ENCODE results near the gene HEATR5A.
"Not testable (repeated sequence)": the region's sequence is repeated elsewhere in the genome, so short reads cannot be mapped to it uniquely, and the experiment has no call there.

The HEATR5A gene

DNA sequence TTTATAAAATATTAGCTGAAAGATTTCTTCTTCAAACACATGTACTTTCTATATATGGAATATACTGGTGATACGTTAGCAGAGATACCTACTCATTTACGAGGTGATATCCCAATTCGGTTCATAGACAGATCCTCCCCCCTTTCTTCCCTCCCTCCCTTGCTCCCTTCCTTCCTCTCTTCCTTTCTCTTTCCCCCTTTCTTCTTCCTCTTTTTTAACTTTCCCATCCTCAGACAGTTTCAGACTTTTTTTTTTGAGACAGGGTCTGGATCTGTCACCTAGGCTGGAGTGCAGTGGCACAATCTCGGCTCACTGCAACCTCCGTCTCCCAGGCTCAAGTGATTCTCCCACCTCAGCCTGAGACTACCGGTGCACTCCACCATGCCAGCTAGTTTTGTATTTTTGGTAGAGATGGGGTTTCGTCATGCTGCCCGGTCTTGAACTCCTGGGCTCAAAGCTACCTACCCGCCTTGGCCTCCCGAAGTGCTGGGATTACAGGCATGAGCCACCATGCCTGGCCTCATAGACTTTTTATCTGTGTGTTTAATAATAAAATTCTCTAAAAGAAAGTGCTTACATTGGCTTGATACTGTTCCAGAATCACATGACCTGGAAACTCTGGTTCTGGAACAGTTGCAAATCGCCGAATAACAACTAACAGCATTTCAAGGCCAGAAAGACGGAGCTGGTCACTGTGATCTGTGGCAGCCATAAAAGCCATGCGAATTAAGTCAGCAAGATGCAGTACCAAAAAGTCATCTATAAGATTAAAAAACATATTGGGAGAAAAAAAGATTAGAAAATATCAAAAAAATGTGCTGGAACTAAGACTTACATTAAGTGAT lies 99.2 kb downstream of the HEATR5A start:
- no peak for DNase-seq

GRCh38 chr14:31320216-31320615 lies 100.1 kb downstream of the HEATR5A start:
- DNase-seq: no peak

GRCh38 chr14:31319701-31320100 lies 100.6 kb downstream of the HEATR5A start:
- no peak for DNase-seq

DNA sequence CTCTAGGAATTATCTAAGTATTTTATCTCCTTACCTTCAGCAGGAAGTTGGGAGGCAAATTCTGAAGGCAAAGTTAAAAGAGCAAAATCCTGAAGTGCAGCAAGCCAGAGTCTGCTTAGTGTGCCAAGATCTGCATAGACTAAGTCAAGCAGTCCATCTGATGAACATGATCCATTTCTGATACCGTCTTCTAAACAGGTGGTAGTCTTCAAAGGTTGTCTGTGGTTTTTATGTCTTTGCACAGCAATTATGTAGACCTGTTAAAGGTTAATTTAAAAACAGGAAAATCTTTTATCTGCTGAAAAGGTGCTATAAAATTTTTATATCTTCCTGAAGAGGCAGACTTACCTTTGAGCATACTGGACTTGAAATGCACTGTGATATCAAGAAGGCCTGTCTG lies 107.4 kb downstream of the HEATR5A start:
- DNase-seq: no peak

GRCh38 chr14:31312370-31312769 lies 108.0 kb downstream of the HEATR5A start:
- not testable (repeated sequence) for DNase-seq

- DNase-seq: no peak
Observed at GRCh38 chr14:31307618-31308017, 112.7 kb downstream of the HEATR5A start.

- no peak for DNase-seq
Observed at GRCh38 chr14:31307198-31307597, 113.2 kb downstream of the HEATR5A start.

DNA sequence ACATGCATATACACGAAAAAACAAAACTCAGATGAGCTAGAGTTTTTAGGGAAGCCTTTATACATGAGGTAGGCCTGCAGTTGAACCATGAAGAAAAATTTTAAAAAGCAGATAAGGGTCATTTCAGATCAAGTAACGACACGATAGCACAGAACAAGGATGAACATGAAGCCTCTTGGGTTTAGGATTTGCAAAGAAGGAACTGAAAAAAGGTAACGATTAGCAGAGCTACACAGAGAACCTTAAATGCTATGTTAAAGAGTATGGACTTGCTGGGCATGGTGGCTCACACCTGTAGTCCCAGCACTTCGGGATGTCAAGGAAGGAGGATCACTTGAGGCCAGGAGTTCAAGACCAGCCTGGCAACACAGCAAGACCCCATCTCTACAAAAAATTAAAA lies 116.7 kb downstream of the HEATR5A start:
- DNase-seq: no peak

GRCh38 chr14:31300883-31301282 lies 119.5 kb downstream of the HEATR5A start:
- DNase-seq: no peak

- no peak for DNase-seq
Observed at GRCh38 chr14:31300296-31300695, 120.1 kb downstream of the HEATR5A start.

DNA sequence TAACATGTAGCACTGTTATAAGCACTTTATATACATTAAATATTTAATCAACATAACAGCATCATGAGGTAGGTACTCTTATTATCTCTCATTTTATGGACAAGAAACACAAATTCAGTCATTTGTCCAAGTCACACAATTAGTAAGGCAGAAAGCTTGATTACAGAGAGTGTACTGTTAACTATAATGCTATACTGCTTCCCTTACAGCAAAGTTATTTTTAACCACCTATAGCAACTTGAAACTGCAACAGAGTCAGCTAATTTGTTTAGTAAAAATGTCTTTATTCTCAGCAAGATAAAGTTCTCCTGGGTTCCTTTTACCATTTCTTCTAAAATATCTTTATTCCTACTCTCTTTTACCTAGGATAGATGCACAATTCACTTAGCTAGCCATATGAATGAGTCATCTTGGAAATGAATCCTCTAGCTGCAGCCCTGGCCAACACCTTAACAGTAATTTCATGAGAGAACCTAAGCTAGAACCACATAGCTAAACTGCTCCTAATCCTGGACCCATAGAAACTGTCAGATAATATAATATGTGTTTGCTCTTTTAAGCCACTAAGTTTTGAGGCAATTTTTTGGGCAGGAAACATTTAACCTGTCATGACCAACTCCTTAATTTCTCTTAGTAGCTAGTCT lies 122.5 kb downstream of the HEATR5A start:
- no peak for DNase-seq

DNA sequence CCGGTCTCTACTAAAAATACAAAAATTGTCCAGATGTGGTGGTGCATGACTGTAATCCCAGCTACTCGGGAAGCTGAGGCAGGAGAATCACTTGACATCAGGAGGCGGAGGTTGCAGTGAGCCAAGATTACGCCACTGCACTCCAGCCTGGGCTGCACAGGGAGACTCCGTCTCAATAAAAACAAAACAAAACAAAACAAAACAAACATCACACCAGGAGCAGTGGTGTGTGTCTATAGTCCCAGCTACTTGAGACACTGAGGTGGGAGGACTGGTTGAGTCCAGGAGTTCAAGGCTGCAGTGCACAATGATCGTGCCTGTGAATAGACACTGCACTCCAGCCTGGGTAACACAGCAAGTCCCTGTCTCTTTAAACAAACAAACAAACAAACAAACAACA lies 123.2 kb downstream of the HEATR5A start:
- no peak for DNase-seq

GRCh38 chr14:31294746-31295405 lies 125.5 kb downstream of the HEATR5A start:
- DNase-seq: no peak

DNA sequence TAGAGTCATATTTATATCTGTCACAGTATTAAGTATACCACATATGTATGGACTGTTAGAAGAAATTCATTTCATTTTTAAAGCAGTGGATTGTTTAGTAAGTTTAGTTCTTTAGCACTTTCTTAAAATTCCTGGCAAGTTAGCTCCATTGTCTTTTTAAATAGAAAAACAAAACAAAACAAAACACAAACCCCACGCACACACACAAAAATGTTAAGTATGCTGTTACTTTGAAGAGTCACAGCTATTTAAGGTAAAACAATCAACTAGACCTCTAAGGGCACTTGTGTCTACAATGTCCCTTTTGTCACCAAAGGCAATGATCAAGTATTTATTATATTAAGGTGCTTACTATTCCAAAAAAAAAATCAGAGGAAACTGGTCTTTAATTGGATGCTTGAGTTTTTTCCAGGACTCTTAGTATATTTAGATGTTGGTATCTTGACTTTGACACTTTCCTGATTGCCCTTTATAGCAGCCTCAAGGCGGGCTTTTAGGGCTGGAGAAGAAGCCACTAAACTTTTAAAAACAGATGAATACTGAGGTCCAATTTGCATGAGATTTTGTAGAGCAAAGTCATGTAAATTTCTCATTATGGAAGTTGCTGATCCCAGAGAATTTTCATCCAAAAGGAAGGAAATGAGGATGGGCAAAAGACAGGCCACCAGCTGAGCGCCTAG lies 127.3 kb downstream of the HEATR5A start:
- DNase-seq: no peak

DNA sequence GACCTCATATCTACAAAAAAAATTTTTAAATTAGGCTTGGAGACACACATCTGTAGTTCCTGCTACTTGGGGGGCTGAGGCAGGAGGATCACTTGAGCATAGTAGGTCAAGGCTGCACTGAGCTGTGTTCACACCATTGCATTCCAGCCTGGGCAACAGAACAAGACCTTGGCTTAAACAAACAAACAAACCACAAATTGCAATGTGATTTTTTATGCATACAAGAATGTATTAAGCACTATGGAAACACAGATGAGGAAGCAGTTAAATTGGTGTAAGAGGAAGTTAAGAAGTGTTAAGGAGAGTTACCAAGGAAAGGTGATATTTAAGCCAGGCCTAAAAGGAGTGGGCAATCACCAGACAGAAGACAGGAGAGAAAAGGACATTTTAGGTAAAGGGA lies 129.1 kb downstream of the HEATR5A start:
- DNase-seq: no peak

DNA sequence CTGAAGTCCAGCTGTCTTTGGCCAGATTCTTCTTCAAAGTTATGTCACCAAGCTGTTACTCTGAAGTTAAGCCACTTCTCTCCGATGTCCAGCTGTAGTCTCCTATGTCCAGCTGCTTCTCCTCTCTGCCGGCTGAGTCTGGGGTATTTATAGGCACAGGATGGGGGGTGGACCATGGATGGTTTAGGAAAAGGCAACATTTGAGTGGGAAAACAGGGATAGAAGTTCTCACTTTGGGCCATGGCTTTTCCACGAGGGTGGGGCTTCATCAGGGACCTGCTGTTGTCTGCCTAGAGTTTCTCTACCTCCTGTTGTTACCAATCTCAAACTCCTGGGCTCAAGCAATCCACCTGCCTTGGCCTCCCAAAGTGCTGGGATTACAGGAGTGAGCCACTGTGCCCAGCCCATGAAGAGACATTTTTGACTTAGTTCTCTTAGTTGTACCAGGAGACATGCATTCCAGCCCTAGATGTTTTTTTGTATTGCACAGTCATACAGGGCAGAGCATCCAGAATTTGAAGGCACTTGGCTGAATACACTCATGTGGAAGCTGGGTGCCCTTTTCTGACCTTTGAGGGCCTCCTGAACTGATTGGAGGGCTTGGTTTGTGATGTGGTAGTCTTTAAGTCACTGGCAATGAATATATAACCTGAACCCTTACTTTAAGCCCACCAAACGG lies 132.9 kb downstream of the HEATR5A start:
- DNase-seq: no peak

DNA sequence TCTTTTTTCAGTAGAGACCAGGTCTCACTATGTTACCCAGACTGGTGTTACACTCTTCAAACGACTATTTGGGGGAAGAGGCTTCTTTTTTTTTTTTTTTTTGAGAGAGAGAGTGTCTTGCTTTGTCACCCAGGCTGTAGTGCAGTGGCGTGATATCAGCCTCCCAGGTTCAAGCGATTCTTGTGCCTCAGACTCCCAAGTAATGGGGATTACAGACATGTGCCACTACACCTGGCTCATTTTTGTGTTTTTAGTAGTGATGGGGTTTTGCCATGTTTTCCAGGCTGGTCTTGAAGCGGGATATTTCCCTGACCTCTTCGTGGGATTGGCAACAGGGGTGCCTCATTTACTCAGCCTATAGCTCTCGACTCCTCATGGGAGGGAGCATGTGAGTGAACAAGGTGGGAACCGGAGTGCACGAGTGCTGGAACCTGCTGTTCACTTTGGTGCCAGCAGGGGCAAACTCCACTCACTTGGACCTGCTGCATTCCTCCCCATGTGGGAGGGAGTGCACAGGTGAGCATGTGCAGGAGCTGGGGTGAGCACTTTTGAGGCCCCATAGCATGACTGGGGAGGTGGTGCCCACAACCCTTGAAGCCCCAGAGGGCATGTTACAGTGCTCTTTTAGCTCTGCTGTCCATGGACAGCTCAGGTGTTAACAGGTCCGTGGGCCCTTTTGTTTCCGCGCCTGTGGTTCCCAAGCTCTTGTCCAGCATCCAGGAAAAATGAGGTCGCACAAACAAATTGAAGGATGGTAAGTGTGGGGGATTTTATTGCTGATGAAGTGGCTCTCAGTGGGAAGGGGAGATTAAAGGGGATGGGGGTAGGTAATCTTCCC lies 133.7 kb downstream of the HEATR5A start:
- no peak for DNase-seq

GRCh38 chr14:31283578-31284252 lies 136.6 kb downstream of the HEATR5A start:
- no peak for DNase-seq

DNA sequence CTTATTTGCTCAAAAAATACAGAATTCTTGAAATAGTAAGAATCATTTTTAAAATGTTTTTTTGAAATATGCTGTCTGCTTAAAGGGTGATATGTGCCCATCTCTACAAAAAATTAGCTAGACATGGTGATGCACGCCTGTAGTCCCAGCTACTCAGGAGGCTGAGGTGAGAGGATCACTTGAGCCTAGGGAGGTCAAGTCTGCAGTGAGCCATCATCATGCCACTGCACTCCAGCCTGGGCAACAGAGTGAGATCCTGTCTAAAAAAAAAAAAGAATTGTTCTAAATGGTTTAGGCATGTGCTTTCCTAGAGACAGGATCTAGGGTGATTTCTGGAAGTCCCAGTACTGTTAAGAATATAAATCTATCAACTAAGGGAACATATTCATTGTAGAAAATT lies 137.2 kb downstream of the HEATR5A start:
- DNase-seq: no peak

- DNase-seq: no peak
Observed at GRCh38 chr14:31280871-31281220, 139.5 kb downstream of the HEATR5A start.

GRCh38 chr14:31280132-31280870 lies 140.0 kb downstream of the HEATR5A start:
- DNase-seq: no peak
